Dedifferentiated amniotic fluid mesenchymal stem cell (primary cell): Measurements from ENCODE around the gene PPA1.
A peak's percentile ranks its signal among the peaks of the same experiment; 100 is the strongest.
"Not testable (repeated sequence)": the region's sequence is repeated elsewhere in the genome, so short reads cannot be mapped to it uniquely, and the experiment has no call there.

Experiments used
- DNase-seq: peaks from one replicate; pipeline ENCODE4 v3.0.0-alpha.2; 2016; ENCODE audit errors: extremely low spot score

The PPA1 gene

DNA sequence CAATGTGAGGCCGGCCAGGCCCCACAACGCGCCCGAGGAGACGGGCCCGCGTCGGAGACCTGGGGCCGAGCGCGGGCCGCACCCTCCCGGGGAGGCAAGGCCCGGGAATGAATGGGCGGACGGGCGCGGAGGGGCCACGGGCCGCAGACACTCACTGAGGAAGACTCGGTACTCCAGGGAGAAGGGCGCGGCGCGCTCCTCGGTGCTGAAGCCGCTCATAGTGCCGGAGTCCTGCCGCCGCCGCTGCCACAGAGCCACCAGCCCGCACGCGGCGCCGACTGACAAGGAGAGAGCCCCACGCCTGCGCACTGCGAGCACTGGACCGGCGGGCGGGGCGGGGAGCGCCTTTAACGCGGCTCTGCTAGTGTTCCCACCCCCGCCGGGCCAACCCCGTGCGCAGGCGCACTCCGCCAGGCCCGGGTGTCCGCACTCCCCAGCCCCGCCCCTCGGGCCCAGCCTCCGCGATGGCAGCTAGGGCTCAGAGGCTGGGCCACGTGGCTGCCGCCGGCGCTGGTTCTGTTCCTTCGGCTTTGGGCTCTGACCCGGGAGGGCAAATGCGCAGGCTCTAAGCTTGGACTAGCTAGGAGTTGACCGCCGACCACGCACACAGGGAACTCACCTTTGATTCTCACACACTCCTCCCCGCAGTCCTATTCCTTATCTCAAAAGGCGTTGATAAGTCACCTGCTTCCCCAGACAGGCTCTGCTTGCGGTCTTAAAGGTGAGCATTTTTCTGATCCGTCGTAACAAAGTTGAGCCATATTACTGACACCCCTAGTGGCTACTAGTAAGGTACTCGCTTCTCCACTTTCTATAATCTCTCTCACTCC, at the start of gene PPA1:
TSS of gene PPA1 (minus strand) at position 321 of the 830 bp plus-strand sequence. CDS start at position 219, 102 bp downstream.
- peak; percentile 94 for DNase-seq

- DNase-seq: no peak
Observed at GRCh38 chr10:70281609-70282008, 48.4 kb upstream of the PPA1 start.

DNA sequence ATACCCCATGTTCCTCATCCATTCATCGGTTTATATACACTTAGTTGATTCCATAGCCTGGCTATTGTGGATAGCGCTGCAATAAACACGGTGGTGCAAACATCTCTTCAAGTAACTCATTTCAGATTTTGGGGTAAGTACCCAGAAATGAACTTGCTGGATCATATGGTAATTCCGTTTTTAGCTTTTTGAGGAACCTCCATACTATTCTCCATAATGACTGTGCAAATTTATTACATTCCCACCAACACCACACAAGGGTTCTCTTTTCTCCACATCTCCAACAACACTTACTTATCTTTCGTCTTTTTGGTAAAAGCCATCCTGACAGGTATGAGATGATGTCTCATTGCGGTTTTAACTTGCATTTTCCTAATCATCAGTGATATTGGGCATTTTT, 46.9 kb upstream of the PPA1 start:
- DNase-seq: no peak

DNA sequence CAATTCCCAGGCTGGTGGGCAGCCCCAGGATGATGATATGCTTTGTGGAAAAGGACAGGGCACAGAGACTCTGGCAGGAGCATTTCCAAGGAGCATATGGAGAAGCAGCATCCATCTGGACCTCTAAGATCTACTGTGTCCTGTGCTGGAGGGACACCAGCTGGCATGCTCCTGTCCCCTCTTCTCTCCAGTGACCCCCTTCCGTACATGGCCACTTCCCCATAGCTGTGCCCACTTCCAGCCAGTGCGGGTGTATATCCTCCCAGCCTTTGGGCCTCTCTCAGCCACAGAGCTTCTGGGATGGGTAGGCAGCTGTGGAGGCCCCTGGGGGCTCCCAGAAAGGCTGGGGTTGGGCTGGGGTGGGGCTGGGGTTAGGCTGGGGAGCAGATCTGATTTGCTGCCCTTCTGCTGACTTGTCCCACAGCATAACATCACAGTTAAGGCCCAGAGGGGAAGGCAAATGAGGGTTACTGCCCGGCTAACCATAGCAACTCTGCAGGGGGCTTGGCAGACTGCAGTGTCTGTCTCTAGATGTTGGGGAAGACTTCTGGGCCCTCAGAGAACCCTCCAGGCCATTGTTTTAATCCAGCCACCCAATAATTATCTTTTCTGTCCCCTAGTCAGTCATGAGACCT, 44.3 kb upstream of the PPA1 start:
- DNase-seq: no peak

DNA sequence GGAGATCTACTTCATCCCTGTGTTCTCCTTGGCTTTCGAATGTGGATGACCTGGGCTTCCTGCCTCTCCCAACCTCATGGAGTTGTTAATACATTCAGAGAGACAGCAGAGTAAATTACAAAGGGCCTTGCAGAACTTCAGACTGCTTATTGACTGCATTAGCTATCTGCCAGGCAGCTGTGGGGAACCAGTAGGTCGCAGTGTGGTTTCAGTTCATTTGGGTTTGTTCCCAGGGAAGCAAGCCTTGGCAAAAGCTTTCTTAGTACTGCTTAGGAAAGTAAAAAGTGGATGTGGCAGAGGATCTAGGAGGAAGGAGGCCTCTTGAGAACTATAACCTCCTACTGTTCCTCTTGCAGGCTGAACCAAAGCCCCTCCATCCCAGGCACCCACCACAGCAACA, 41.4 kb upstream of the PPA1 start:
- peak; percentile 40 for DNase-seq

GRCh38 chr10:70272925-70273316, 39.7 kb upstream of the PPA1 start:
- DNase-seq: no peak

DNA sequence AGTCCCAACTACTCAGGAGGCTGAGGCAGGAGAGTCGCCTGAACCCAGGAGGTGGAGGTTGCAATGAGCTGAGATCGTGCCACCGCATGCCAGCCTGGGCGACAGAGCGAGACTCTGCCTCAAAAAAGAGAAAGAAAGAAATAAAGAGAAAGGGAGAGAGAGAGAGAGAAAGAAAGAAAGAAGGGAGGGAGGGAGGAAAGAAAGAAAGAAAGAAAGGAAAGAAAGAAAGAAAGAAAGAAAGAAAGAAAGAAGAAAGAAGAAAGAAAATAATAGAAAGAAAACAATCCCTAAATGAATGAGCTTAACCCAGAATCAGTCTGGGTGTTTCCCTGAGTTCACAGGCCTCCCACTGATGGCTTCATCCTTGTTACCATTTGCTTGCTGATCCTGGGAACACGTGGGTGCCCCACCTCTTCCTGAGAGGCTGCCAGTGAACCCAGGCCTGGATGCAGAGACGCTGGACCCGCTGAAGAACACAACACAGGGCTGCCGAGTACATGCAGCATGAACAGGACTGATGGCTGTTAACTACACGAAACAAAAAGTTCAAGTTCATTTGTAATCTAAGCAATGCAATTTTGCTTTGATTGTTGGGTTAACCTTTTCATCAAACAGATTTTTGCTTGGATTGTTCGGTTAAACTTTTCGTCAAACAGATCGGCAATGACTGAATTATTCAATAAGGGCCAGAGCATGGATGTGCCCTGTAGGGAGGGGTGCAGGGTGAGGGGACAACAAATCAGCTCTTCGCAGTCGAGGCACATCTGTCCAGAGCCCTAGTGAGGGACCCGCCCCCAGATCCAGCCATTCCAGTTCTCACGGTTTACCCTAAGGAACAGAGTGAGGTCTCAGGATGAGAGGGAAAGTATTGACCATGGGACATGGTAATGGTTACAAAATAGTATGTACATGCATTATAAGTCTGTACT, 39.0 kb upstream of the PPA1 start:
- DNase-seq: no peak

DNA sequence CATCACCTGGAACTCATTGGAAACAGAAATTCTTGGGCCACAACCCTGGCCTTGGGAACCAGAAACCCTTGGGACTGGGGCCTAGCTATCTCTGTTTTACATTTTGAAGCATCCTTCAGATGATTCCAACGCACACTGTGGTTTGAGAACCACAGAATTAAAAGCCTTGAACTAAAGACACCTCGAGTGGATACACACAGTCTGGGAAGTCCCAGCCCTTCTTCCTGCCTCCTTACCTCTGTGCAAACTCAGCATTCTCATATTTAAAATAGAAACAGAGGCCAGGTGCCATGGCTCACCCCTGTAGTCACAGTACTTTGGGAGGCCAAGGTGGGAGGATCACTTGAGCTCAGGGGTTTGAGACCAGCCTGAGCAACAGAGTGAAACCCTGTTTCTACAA, 37.7 kb upstream of the PPA1 start:
- DNase-seq: no peak

GRCh38 chr10:70269741-70270140, 36.5 kb upstream of the PPA1 start:
- DNase-seq: no peak

DNA sequence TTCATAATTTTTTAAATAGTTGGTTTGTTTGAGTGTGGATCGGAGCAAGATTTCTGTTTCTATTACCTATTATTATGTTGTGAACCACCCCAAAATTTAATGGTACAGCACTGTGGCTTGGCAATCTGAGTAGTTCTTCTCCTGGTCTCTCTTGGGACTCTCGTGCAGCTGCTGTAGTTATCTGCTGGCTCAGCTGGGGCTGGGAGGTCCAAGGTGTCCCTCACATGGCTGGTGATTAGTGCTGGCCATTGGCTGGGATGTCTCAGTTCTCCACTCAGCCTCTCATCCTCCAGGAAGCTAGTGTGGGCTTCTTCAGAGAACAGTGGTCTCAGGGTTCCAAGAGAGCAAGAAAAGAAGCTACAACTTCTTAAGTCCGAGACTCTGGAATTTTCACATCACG, 35.1 kb upstream of the PPA1 start:
- no peak for DNase-seq

DNA sequence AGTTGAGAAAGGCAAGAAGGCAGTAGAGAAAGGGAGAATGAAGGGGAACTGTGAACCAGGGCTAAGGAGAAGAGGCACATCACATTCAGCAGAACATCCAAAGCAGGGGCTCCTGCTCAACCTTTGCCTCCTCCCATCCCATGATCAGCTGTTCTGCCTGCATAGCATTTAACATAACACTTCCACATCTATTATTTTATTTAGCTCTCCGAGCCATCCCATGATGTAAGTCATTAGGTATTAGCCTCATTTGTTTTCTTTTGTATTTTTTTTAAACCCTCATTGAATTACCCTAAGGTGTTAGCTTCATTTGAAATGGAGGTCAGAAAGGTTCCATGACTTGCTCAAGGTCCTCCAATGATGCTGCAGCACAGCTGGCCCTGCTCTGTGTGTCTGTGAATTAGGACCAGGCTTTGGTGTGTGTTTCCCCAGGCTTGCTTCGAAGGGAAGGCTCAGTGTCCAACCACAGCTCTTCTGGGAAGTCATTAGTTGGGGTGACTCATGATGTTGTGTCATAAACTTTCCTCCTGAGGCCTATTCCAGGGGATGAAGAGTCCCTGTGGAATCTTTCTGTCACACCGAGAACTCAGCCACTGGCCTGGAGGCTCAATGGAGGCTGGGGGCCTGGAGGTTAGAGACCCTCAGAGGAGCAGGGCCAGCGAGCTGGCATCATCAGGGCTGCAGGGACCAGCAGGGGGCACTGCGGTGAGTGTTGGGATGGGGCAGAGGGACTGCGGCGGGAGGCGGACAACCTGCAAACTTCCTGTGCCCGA, 34.1 kb upstream of the PPA1 start:
- DNase-seq: peak; percentile 87

DNA sequence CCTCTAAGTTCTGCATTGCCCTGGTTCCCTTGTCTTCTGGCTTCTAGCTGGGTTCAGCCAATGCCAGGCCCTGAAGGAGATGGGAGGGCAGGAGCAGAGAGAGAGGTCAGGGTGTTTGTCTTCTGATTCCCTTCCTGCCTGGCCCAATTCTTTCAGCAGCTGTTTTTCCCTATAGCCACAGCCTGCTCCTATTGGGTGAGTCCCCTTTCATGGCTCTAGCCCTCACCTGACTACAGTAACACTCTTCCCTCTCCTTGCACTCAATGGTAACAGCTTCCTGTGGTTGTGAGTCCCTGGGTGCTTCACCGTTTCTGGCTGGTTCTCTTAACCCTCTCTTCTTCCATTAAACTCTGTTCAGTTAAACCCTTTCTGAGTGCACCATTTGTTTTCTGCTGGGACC, 33.5 kb upstream of the PPA1 start:
- DNase-seq: no peak

GRCh38 chr10:70266056-70266455, 32.8 kb upstream of the PPA1 start:
- DNase-seq: no peak

GRCh38 chr10:70265032-70265689, 31.9 kb upstream of the PPA1 start:
- no peak for DNase-seq

GRCh38 chr10:70260734-70261133, 27.5 kb upstream of the PPA1 start:
- no peak for DNase-seq

GRCh38 chr10:70260259-70260658, 27.0 kb upstream of the PPA1 start:
- DNase-seq: no peak

GRCh38 chr10:70258216-70258615, 25.0 kb upstream of the PPA1 start:
- no peak for DNase-seq

DNA sequence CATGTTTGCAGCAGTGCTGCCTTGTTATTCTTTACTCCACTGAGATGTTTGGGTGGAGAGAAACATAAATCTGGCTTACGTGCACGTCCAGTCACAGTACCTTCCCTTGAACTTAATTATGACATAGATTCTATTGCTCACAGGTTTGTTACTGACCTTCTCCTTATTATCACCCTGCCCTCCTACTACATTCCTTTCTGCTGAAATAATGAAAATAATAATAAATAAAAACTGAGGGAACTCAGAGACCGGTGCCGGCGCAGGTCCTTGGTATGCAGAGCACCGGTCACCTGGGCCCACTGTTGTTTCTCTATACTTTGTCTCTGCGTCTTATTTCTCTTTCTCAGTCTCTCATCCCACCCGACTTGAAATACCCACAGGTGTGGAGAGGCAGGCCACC, 24.6 kb upstream of the PPA1 start:
- DNase-seq: not testable (repeated sequence)

GRCh38 chr10:70256463-70256862, 23.2 kb upstream of the PPA1 start:
- DNase-seq: no peak

DNA sequence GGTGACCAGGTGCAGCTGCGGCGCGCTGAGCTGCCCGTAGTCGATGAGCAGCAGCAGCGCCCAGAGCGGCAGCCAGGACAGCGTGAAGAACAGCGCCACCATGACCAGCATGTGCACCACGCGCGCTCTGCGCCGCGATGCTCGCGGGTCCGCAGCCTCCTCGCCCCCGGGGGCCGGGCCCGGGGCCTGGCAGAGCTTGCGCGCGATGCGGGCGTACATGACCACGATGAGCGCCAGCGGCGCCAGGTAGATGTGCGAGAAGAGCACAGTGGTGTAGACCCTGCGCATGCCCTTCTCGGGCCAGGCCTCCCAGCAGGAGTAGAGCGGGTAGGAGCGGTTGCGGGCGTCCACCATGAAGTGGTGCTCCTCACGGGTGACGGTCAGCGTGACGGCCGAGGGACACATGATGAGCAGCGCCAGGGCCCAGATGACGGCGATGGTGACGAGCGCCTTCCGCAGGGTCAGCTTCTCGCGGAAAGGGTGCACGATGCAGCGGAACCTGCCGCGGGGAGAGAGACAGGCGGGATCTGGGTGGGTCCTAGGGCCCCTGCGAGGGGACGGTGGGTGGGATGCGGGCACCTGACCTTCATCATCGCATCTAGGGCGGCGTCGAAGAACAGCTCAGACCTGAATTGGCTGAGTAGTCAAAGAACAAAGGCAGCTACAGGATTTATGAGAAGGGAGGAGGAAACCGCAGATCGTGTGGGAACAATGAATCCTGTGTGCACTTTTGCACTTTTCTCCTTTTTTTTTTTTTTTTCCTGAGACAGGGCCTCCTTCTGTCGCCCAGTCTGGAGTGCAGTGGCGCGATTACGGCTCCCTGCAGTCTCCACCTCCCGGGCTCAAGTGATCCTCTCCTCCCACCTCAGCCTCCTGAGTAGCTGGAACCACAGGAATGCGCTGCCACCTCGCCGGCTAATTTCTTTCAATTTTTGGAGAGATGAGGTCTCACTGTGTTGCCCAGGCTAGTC, 22.4 kb upstream of the PPA1 start:
- DNase-seq: no peak
